ENCODE data around the gene FAM161B.
"Not testable (repeated sequence)": the region's sequence is repeated elsewhere in the genome, so short reads cannot be mapped to it uniquely, and the experiment has no call there.

- not testable (repeated sequence) for TF ChIP-seq HNRNPL (IDR thresholded peaks at IDR 0.05; ENCODE audit: low read depth, low read length); ATF2 (CRISPR knock-in tag; IDR thresholded peaks at IDR 0.05); SIN3A (IDR thresholded peaks at IDR 0.05; ENCODE audit: borderline replicate concordance, low read depth, low read length); TCF7L2 (IDR thresholded peaks at IDR 0.05; ENCODE audit: low read depth, low read length); POLR2A (IDR thresholded peaks at IDR 0.05; ENCODE audit: insufficient read depth in 1 of 2, low read depth in 2 of 2, low read length in 2 of 2)
These were observed 45.0 kb upstream of the FAM161B start for GRCh38 chr14:73994926-73995325.

Measured in HepG2 (cell line).